H9 (cell line): ENCODE results near the gene FBXO41. TPM values are rescaled to one million over a fixed set of nuclear protein-coding genes. Genes with fewer than 3 reads are reported as not detected.

Experiments used
- DNase-seq: peaks from one replicate; pipeline ENCODE4 v3.0.0-alpha.2; 2017
- H2AFZ ChIP-seq: one replicate; pipeline ENCODE4 v1.6.1; 2013; ENCODE audit warnings: mild to moderate bottlenecking, low read length, control low read depth, moderate library complexity
- H2AK5ac ChIP-seq: 2 replicates; pipeline ENCODE4 v1.6.1; 2013; ENCODE audit warnings: low read length, control low read depth, mixed read lengths; ENCODE audit not compliant: insufficient read length
- H2BK120ac ChIP-seq: one replicate; pipeline ENCODE4 v1.6.1; 2013; ENCODE audit warnings: low read depth, mild to moderate bottlenecking, low read length, control low read depth, inconsistent platforms; ENCODE audit not compliant: poor library complexity, severe bottlenecking
- H2BK12ac ChIP-seq: 2 replicates; pipeline ENCODE4 v1.6.1; 2013; ENCODE audit warnings: low read length, control low read depth, mixed read lengths, low read depth; ENCODE audit not compliant: insufficient read length
- H2BK15ac ChIP-seq: 2 replicates; pipeline ENCODE4 v1.6.1; 2013; ENCODE audit warnings: low read depth, low read length, control low read depth
- H2BK20ac ChIP-seq: one replicate; pipeline ENCODE4 v1.6.1; 2013; ENCODE audit warnings: low read depth, mild to moderate bottlenecking, low read length, control low read depth, inconsistent platforms; ENCODE audit not compliant: poor library complexity, severe bottlenecking
- H2BK5ac ChIP-seq: 2 replicates; pipeline ENCODE4 v1.6.1; 2013; ENCODE audit warnings: low read length, control low read depth, mixed read lengths; ENCODE audit not compliant: insufficient read length
- H3K14ac ChIP-seq: 2 replicates; pipeline ENCODE4 v1.6.1; 2013; ENCODE audit warnings: low read length, control low read depth; ENCODE audit not compliant: insufficient read depth
- H3K18ac ChIP-seq: 2 replicates; pipeline ENCODE4 v1.6.1; 2013; ENCODE audit warnings: low read depth, mild to moderate bottlenecking, mixed read lengths, low read length, control low read depth; ENCODE audit not compliant: insufficient read length
- H3K23ac ChIP-seq: 2 replicates; pipeline ENCODE4 v1.6.1; 2013; ENCODE audit warnings: low read length, control low read depth, mixed read lengths, low read depth; ENCODE audit not compliant: insufficient read length
- H3K23me2 ChIP-seq: 2 replicates; pipeline ENCODE4 v1.6.1; 2013; ENCODE audit warnings: low read depth, mild to moderate bottlenecking, mixed read lengths, low read length, control low read depth; ENCODE audit not compliant: insufficient read length, poor library complexity, severe bottlenecking
- H3K27ac ChIP-seq: 2 replicates; pipeline ENCODE4 v1.5.1; 2013; ENCODE audit warnings: low read length, control low read depth, mixed read lengths, low read depth; ENCODE audit not compliant: insufficient read length
- H3K27me3 ChIP-seq: 2 replicates; pipeline ENCODE4 v1.6.1; 2013; ENCODE audit warnings: low read length, control low read depth, inconsistent platforms; ENCODE audit not compliant: insufficient read depth
- H3K4ac ChIP-seq: 2 replicates; pipeline ENCODE4 v1.6.1; 2013; ENCODE audit warnings: low read depth, mild to moderate bottlenecking, control low read depth, inconsistent platforms, low read length, moderate library complexity
- H3K4me1 ChIP-seq: 2 replicates; pipeline ENCODE4 v1.6.1; 2013; ENCODE audit warnings: low read length, control low read depth, inconsistent platforms; ENCODE audit not compliant: insufficient read depth
- H3K4me2 ChIP-seq: 2 replicates; pipeline ENCODE4 v1.6.1; 2013; ENCODE audit warnings: low read length, control low read depth, mixed read lengths; ENCODE audit not compliant: insufficient read length, insufficient read depth
- H3K56ac ChIP-seq: 2 replicates; pipeline ENCODE4 v1.6.1; 2013; ENCODE audit warnings: low read depth, mild to moderate bottlenecking, mixed read lengths, low read length, control low read depth; ENCODE audit not compliant: insufficient read length
- H3K79me1 ChIP-seq: 2 replicates; pipeline ENCODE4 v1.6.1; 2013; ENCODE audit warnings: low read depth, mild to moderate bottlenecking, moderate library complexity, low read length, control low read depth, inconsistent platforms; ENCODE audit not compliant: insufficient read depth, poor library complexity, severe bottlenecking
- H3K79me2 ChIP-seq: 2 replicates; pipeline ENCODE4 v1.6.1; 2013; ENCODE audit warnings: low read length, control low read depth, inconsistent platforms; ENCODE audit not compliant: insufficient read depth
- H3K9ac ChIP-seq: 2 replicates; pipeline ENCODE4 v1.6.1; 2013; ENCODE audit warnings: low read length, control low read depth, mixed read lengths; ENCODE audit not compliant: insufficient read length; ENCODE audit errors: extremely low read depth
- H3K9me3 ChIP-seq: one replicate; pipeline ENCODE4 v1.6.1; 2013; ENCODE audit warnings: low read depth, low read length, inconsistent platforms; ENCODE audit not compliant: control insufficient read depth
- H3T11ph ChIP-seq: one replicate; pipeline ENCODE4 v1.6.1; 2013; ENCODE audit warnings: mild to moderate bottlenecking, low read length, control low read depth, inconsistent platforms
- H4K20me1 ChIP-seq: one replicate; pipeline ENCODE4 v1.6.1; 2013; ENCODE audit not compliant: control insufficient read depth, insufficient read length, insufficient read depth
- H4K5ac ChIP-seq: 2 replicates; pipeline ENCODE4 v1.6.1; 2013; ENCODE audit warnings: low read depth, mild to moderate bottlenecking, mixed read lengths, low read length, control low read depth; ENCODE audit not compliant: insufficient read length
- H4K8ac ChIP-seq: replicated peaks from 2 replicates; pipeline ENCODE4 v1.6.1; 2013; ENCODE audit warnings: low read length, control low read depth, mixed read lengths, low read depth; ENCODE audit not compliant: insufficient read length
- H4K91ac ChIP-seq: 2 replicates; pipeline ENCODE4 v1.6.1; 2013; ENCODE audit warnings: low read depth, mild to moderate bottlenecking, moderate library complexity, mixed read lengths, low read length, control low read depth; ENCODE audit not compliant: insufficient read length
- H3K27ac Mint-ChIP-seq, 3 experiments: 2 replicates in 2 of 3; 3 replicates in 1 of 3; pipeline ENCODE4 v1.8.0; 2020 to 2021; ENCODE audit warnings: mixed read lengths in 3 of 3, mild to moderate bottlenecking in 1 of 3, moderate library complexity in 1 of 3
- H3K27me3 Mint-ChIP-seq: 2 replicates; pipeline ENCODE4 v1.8.0; 2021; ENCODE audit warnings: low read depth, mild to moderate bottlenecking, moderate library complexity, mixed read lengths
- H3K36me3 Mint-ChIP-seq, 3 experiments: 2 replicates in 2 of 3; 3 replicates in 1 of 3; pipeline ENCODE4 v1.8.0; 2020 to 2021; ENCODE audit warnings: low read depth in 3 of 3, mixed read lengths in 3 of 3; ENCODE audit not compliant: insufficient read depth in 1 of 3
- H3K4me1 Mint-ChIP-seq, 2 experiments: 2 replicates each; pipeline ENCODE4 v1.8.0; 2020; ENCODE audit warnings: mixed read lengths in 2 of 2
- H3K4me3 Mint-ChIP-seq, 2 experiments: 2 replicates in 1 of 2; 3 replicates in 1 of 2; pipeline ENCODE4 v1.8.0; 2020 to 2021; ENCODE audit warnings: mild to moderate bottlenecking in 2 of 2, mixed read lengths in 2 of 2, moderate library complexity in 1 of 2
- H3K9me3 Mint-ChIP-seq, 2 experiments: 2 replicates in 1 of 2; 3 replicates in 1 of 2; pipeline ENCODE4 v1.8.0; 2020; ENCODE audit warnings: mild to moderate bottlenecking in 2 of 2, mixed read lengths in 2 of 2, moderate library complexity in 1 of 2
- WGBS: extraction: QIAGEN DNeasy Blood & Tissue Kit; methylation state at CpG from one replicate; pipeline ENCODE4 v1.1.7; 2013; ENCODE audit warnings: missing lambda C conversion rate, low lambda C conversion rate, mixed read lengths; ENCODE audit not compliant: insufficient read length; ENCODE audit errors: extremely low coverage; 5-methylcytosine and 5-hydroxymethylcytosine counted together
- total RNA-seq: library from RNA; stranded (reverse); gene quantifications from 2 replicates; pipeline ENCODE4 v1.2.1, GENCODE V29; 2021
- TF ChIP-seq, protein P1 (sequence below): fragments of 200-600 bp; sonication (generic); conservative IDR thresholded peaks from 3 replicates; pipeline ENCODE4 v1.8.0; 2021; ENCODE audit warnings: antibody characterized with exemption, mild to moderate bottlenecking

The FBXO41 gene
- total RNA-seq, 1 experiment from 2014 or later, result 16.2 TPM

GRCh38 chr2:73244580-73244979, 39.7 kb downstream of the FBXO41 start:
- Histone ChIP-seq H3K4ac (no peak overlapping the region), H2BK120ac (no peak overlapping the region), H3K79me2 (no peaks in the 10 kb centered on the region; the same call in 1 of the 2 replicates), H3K4me2 (no peak overlapping the region), H3K56ac (no peak overlapping the region), H3K27ac (no peak overlapping the region), H3K9me3 (no peaks in the 10 kb centered on the region), H2AK5ac (no peak overlapping the region), H3K14ac (no peak overlapping the region), H3K23me2 (no peaks in the 10 kb centered on the region), H2AFZ (no peak overlapping the region), H2BK15ac (no peak overlapping the region), H3K79me1 (no peaks in the 10 kb centered on the region), H3K23ac (no peak overlapping the region), H2BK5ac (no peak overlapping the region), H3K18ac (no peak overlapping the region), H2BK20ac (no peak overlapping the region), H4K20me1 (no peaks in the 10 kb centered on the region), H3K27me3 (no peaks in the 10 kb centered on the region), H4K8ac (no peak overlapping the region), H3T11ph (no peak overlapping the region), H3K9ac (no peak overlapping the region), H2BK12ac (no peak overlapping the region), H3K4me1 (no peaks in the 10 kb centered on the region), H4K5ac (no peak overlapping the region), H4K91ac (no peak overlapping the region)
- TF ChIP-seq, protein P1, sequence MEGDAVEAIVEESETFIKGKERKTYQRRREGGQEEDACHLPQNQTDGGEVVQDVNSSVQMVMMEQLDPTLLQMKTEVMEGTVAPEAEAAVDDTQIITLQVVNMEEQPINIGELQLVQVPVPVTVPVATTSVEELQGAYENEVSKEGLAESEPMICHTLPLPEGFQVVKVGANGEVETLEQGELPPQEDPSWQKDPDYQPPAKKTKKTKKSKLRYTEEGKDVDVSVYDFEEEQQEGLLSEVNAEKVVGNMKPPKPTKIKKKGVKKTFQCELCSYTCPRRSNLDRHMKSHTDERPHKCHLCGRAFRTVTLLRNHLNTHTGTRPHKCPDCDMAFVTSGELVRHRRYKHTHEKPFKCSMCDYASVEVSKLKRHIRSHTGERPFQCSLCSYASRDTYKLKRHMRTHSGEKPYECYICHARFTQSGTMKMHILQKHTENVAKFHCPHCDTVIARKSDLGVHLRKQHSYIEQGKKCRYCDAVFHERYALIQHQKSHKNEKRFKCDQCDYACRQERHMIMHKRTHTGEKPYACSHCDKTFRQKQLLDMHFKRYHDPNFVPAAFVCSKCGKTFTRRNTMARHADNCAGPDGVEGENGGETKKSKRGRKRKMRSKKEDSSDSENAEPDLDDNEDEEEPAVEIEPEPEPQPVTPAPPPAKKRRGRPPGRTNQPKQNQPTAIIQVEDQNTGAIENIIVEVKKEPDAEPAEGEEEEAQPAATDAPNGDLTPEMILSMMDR, result no peak
- WGBS, result no CpG with 5 or more reads among the region's 3 CpGs
- DNase-seq, result no peak
- Mint-ChIP-seq H3K27me3 (no peaks in the 10 kb centered on the region), H3K9me3 (no peaks in the 10 kb centered on the region), H3K27ac (peak overlapping the region in 1 of 3 experiments; percentile 92; a peak in 2 of 7 replicates), H3K4me3 (no peak overlapping the region), H3K4me1 (no peaks in the 10 kb centered on the region), H3K36me3 (peaks cover 45 to 92% (median 90%) of the 10 kb centered on the region in 3 experiments)
